ENCODE results near the gene MTMR12.
A peak's percentile ranks its signal among the peaks of the same experiment; 100 is the strongest.
"Not testable (repeated sequence)": the region's sequence is repeated elsewhere in the genome, so short reads cannot be mapped to it uniquely, and the experiment has no call there.

MTMR12 gene

DNA sequence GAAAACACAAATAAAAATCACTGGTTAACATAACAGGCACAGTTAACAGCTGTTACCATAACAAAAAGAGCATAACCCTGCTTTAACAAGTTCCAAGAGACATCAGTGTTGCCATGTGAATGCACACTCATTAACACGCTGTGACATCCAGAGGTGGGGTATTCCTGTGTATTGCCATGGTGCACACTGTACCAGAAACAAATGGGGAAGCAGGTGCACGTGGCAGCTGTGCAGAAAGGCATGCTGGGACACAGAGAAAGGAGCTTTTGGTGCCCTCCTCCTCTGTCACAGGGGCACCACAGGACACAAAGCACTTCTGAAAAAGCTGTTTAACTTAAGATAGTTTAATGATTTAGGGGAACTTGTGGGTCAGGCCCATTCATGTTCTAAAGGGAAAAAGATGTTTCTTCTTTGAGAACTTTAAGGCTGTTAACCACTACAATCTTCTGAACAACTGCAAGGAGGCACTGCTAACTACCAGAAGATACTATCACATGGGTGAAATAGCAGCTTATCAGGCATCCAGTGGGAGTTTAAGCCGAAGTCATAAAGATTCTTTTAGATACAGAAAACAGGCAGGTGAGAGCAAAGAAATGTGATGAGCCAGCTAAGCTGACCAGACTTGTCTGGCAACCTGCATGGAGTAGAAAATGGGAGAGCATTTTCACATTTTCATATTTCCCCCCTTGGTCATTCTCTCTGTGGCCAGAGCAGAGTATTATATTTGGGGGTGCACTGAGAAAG lies 82.2 kb downstream of the MTMR12 start:
- DNase-seq, result no peak

DNA sequence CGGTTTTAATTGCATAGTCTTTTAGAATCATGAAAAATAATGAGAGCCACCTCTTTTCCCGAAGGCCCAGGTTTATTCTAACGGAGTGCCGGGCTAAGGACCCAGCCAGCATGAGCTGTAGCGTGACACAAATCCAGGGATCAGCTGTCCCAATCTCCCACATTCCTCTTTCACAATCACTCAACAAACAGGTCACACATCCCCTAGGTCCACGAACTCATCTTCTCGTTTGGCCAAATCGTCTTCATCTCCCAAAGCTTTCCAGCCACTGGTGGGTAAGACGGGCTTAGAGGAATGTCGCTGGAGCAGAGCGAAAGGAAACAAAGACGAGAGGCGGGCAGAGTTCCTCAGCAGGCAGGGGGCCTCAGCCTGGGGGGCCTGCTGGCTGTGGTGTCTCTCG lies 83.2 kb downstream of the MTMR12 start:
- DNase-seq, result no peak

DNA sequence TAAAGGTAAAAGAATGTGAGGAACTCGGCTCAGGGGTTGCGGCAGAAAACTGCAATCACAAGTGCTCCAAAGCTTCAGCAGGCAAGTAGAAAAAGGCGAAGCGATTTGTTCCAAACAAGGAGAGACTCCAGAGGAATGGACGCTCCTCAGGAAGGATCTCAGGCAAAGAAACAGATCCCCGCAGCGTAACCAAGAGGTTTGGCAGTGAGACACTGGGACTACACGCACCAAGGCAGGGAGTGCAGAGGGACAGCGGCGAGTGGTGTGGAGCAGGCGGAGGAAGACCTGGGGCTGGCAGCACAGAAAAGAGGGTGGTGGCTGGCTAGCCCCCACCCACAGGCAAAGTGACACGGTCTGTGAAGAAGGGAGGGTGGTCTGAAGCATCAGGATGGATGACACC lies 83.9 kb downstream of the MTMR12 start:
- no peak for DNase-seq

DNA sequence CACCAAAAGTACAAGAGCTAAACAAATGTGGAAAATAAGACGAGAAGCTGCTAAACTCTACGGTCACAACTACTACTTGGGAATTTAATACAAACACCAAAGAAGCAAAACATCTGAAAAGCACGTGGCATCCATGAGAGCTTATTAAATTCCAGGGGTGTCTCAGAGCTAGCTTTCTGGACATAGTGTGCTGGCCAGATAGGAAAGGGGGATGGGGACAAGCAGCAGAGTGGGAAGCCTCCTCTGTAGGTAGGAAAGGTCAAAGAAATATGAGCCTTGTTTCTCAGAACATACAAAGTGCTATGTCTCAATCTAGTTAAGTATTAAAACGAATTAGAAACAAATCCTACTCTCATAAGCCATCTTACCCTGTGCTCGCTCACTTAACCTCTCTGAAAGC lies 87.3 kb downstream of the MTMR12 start:
- no peak for DNase-seq

DNA sequence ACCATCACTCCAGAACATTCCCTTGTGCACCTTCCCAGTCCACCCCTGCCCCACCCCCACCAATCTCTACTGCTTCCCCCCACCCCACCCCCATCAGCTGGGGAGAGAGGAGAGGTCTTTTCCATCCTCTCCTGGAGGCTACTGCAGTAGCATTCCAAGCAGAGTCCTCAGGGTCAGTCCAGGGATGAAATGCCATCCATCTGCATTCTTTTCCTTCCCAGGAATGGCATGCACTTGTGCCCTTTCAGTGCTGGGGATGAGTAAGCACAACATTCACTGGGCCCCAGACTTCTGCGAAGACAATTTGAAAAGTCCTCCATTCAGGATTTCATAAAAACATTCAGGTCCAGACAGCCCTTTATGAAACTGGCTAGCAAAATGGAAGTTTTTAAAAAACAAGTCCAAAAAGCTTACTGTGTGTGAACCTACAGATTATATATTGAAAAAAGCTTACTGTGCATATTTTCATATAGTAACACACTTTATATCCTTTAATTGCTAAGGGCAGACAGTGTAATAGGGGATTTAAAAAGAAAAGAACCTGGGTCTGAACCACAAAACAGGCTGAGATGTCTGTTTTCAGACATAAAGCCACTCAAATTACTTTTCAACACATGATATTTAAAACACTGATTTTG lies 88.6 kb downstream of the MTMR12 start:
- no peak for DNase-seq

DNA sequence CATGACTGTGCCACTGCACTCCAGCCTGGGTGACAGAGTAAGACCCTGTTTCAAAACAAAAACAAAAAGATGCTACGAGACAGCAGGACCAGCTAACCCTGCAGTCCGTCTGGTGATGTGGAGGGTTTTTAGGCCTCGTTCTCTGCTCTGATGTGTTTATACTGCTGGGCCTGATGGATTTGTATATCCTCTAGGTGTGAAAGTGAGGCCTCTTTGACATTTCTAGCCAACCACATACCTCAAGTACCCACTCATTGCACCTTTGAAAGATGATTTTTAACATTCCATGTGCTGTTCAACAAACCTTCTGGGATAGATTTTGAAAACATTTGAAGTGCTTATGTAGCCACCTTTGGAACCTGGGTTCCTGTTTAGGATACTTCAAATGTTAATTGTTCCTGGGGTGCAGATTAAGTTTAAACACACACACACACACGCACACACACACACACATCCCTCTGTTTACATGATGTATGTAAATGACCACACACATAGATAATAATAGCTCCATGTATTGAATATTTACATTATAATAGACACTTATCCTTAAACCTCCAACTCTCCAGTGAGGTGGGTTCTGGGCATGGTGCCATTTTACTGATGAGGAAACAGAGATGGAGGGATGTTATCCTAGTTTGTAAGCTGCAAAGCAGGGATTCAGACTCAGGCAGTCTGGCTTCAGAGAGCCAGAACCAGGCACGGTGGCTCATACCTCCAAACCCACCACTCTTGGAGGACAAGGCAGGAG lies 89.8 kb downstream of the MTMR12 start:
- DNase-seq, result no peak

GRCh38 chr5:32217886-32218396 lies 94.8 kb downstream of the MTMR12 start:
- DNase-seq, result peak; percentile 55

GRCh38 chr5:32214344-32214743 lies 98.4 kb downstream of the MTMR12 start:
- DNase-seq, result not testable (repeated sequence)

- DNase-seq, result no peak
Measured at GRCh38 chr5:32210151-32210550, 102.6 kb downstream of the MTMR12 start.

DNA sequence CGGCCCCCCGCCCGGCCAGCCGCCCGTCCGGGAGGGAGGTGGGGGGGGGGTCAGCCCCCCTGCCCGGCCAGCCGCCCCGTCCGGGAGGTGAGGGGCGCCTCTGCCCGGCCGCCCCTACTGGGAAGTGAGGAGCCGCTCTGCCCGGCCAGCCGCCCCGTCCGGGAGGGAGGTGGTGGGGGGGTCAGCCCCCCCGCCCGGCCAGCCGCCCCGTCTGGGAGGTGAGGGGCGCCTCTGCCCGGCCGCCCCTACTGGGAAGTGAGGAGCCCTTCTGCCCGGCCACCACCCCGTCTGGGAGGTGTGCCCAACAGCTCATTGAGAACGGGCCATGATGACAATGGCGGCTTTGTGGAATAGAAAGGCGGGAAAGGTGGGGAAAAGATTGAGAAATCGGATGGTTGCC lies 103.9 kb downstream of the MTMR12 start:
- not testable (repeated sequence) for DNase-seq

DNA sequence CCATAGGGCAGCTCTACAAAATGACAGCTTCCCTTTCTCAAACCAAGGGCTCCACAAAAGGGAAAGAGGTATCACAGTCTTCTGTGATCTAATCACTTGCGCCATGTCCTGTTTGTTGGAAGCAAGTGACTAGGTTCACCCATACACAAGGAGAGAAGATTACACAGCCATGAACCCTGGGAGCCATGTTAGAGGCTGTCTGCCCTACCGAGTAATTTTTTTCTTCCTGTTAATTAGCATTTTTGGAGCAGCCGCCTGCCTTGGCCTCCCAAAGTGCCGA lies 105.4 kb downstream of the MTMR12 start:
- no peak for DNase-seq

DNA sequence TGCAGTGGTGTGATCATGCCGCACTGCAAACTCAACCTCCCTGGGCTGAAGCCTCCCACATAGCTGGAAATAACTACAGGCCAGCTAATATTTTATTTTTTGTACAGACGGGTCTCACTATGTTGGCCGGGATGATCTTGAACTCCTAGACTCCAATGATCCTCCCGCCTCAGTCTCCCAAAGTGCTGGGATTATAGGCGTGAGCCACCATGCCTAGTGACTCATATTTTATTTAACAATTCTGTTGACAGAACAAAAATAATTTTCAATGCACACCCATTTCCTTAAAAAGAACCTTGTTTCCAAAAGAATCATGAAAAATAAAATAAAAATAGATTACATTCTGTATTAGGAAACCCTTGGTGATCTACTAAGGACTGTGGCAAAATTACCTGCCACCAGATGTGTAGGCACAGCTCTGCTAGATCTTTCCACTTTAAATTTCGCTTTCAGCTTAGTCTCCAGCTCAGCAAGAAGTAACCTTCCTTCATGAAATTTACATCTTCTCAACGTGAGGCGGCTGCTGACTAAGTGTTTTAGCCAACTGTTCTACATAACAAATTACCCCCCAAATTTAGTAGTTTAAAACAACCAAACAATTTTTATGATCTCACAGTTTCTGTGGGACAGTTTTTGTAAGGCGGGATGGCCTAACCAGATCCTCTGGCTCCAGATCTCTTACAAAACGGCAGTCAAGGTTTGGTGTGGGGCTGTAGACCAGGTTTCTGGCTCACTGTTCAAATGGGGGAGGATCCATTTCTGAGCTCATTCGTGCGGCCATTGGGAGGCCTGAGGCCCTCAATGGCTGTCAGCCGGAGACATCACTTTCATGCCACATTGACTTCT lies 106.0 kb downstream of the MTMR12 start:
- DNase-seq, result no peak

GRCh38 chr5:32206053-32206452 lies 106.7 kb downstream of the MTMR12 start:
- DNase-seq, result no peak

DNA sequence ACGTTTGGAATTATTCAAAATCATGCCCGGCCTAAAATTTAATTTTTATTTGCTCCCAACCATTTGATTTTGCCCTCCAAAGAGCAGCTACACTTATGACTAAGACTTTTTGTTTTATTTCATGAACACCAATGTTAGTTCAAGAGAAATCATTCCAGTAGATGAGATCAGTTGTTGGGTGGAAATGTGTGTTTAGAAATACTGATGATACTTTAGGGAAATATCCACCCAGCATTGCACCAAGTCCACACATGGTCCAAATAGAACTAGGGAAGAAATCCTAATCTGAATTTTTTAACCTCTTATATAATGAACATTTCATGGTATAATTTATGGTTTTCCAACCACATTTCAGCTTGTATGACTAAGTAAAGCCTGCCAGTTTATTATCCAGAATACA lies 110.3 kb downstream of the MTMR12 start:
- no peak for DNase-seq

- no peak for DNase-seq
Measured at GRCh38 chr5:32201122-32201753, 111.5 kb downstream of the MTMR12 start.

DNA sequence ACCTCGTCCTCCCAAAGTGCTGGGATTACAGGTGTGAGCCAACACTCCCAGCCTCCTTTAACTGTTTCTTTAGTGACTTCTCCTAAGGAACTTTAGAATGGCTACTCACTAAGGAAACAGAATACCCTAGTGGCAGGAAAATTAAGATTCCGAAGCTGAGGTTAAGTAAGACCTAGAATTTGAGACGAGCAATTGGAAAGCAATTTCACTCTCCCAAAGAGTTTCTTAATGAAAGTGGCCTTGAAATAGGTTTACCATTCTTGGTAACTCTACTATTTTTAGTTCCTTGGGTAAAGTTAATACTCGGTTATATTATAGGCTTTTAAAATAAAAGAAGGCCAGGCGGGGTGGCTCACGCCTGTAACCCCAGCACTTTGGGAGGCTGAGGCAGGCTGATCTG lies 115.7 kb downstream of the MTMR12 start:
- no peak for DNase-seq

- DNase-seq, result no peak
Measured at GRCh38 chr5:32195265-32195664, 117.5 kb downstream of the MTMR12 start.

DNA sequence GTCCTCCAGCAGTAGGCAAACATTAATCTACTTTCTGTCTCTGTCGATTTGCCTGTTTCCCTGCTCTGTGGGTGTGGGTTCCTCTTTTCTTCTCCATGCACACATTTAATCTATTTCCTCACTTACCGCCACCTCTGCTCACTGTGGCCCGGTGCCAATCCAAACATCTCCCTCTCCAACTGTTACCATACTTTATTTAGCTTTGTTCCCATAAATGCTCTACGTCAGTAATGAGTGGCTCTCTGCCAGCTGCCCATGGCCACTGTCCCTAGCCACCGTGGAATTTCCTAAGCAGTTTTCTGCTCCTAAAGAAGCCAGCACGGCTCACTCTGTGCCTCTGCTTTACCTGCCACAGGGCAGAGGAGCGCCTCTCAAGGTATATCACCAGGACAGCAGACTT lies 119.1 kb downstream of the MTMR12 start:
- peak; percentile 100 for DNase-seq

- DNase-seq, result no peak
Measured at GRCh38 chr5:32190095-32190494, 122.6 kb downstream of the MTMR12 start.

DNA sequence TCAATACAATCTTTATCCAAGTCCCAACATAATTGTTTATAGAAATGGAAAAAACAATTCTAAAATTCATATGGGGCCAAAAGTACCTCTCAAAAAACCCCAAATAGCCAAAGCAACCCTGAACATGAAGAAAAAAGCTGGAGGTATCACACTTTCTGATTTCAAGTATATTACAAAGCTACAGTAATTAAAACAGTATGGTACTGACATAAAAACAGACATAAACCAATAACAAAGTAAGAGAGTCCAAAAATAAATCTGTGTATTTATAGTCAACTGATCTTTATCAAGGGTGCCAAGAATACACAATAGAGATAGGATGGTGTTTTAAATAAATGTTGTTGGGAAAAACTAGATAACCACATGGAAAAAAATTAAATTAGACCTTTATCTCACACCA lies 125.1 kb downstream of the MTMR12 start:
- DNase-seq, result no peak

DNA sequence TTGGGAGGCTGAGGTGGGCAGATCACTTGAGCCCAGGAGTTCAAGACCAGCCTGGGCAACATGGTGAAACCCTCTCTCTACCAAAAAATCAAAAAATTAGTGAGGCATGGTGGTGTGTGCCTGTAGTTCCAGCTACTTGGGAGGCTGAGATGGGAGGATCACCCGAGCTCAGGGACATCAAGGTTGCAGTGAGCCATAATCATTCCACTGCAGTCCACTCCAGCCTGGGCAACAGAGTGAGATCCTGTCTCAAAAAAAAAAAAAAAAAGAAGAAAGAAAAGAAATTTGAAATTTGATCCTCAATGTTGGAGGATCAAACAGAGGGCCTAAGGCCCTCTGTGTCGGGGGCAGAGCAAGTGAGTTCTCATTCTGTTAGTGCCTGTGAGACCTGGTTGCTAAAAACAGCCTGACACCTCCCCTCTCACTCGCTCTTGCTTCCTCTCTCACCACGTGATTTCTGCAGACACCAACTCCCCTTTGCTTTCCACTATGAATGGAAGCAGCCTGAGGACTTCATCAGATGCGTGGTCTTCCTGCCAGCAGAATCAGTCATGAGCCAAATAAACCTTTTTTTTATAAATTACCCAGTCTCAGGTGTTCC lies 130.2 kb downstream of the MTMR12 start:
- DNase-seq, result no peak

Data from SHP77 treated with DMSO at 0.1 percent for 48 hours (cell line).